Cardiac septum (tissue), 1 donor: ENCODE results near the gene SERPINB4. TPM values are rescaled to one million over a fixed set of nuclear protein-coding genes. Genes with fewer than 3 reads are reported as not detected.
"Not testable (repeated sequence)": the region's sequence is repeated elsewhere in the genome, so short reads cannot be mapped to it uniquely, and the experiment has no call there.

ENCODE experiments used
- DNase-seq: peaks from one replicate; pipeline ENCODE4 v3.0.0-alpha.2; 2020; ENCODE audit warnings: low spot score
- intact Hi-C: fragments of 100-400 bp; cut with DNase I; formaldehyde crosslinking; loops from one replicate; pipeline ENCODE4 v1.14.0; 2022
- total RNA-seq: library from RNA; stranded (reverse); fragmentation: NEBNext Ultra II Directional; extraction: Animal tissue kit (Norgen Biotek cat#: 25700); gene quantifications from one replicate; pipeline ENCODE4 v1.2.1, GENCODE V29; 2021
- donor health status: DM: no; HTN: no; CAD: no.

Gene SERPINB4
- total RNA-seq, 1 donor from 2014 or later: not detected

GRCh38 chr18:63641157-63641680 is 2.8 kb downstream of the SERPINB4 start:
- intact Hi-C loops, DNase-seq: not testable (repeated sequence)

GRCh38 chr18:63637703-63638102 is 6.4 kb downstream of the SERPINB4 start:
- no peak for DNase-seq
- intact Hi-C loops: no loop called here

GRCh38 chr18:63627819-63628218 is 16.2 kb downstream of the SERPINB4 start:
- DNase-seq: no peak
- intact Hi-C loops: no loop called here

DNA sequence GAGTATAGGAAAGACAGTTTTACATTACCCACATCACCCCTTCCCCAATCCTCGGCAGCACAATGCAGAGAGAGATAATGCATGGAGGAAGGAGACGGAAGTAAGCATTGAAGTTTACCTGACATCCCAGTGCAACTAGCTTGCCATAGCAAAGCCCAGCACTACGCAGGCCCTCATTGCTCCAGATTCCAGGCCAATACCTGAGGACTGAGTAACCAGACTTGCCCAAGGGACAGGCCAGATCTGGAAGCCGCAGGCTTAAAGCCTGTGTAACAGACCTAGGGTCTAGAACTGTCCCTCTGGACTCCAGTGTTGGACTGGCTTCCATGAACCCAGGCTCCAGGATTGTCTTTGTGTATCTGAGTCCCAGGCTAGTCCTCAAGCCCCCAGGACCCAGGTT is 17.6 kb downstream of the SERPINB4 start:
- no peak for DNase-seq
- intact Hi-C loops: no loop called here

- intact Hi-C loops: no loop called here
Measured at GRCh38 chr18:63624863-63625262, 19.2 kb downstream of the SERPINB4 start.

GRCh38 chr18:63619661-63620060 is 24.4 kb downstream of the SERPINB4 start:
- no peak for DNase-seq
- intact Hi-C loops: no loop called here

More at GRCh38 chr18:63624863-63625262, 19.2 kb downstream of the SERPINB4 start:
- no peak for DNase-seq

GRCh38 chr18:63617915-63618234 is 26.2 kb downstream of the SERPINB4 start:
- intact Hi-C loops: no loop called here
- no peak for DNase-seq

DNA sequence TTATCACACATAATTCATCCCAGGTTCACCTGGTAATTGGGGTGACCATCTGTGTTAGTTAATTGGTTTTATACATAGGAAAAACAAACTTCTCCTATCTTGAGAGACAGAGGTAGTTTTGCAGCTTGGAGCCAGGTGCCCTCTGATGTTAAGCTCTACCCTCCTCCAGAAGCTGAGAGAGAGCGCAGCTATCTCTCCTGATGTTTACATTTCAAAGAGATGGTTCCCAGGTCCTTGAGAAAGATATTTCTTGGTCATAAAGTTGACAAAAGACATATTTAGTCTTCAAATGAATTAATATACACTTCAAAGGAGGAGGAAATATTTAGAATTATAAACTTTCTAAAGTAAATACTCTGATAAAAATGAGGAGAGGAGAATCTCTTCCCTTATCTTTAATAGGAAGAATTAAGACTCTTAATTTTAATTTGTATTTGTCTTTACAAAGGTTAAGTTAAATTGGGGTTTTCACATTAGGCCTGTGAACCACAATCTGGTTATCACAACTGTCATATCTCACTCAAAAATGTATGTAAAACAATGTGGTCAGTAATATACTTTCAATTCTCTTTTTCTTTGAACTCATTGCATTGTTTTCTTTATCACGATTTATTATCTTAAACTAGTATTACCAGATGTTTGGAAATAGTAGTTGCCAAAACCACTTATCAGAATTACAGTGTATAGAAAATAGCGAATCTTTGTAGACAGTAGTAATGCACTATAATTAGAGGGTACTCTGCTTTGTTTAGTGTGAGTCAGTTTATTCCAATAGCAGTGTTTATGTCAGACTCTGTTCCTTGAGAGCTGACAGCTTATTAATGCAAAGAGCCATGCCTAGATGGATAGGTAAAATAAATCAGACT is 26.8 kb downstream of the SERPINB4 start:
- intact Hi-C loops: no loop called here
- DNase-seq: no peak

GRCh38 chr18:63613420-63613819 is 30.6 kb downstream of the SERPINB4 start:
- no peak for DNase-seq
- intact Hi-C loops: no loop called here

DNA sequence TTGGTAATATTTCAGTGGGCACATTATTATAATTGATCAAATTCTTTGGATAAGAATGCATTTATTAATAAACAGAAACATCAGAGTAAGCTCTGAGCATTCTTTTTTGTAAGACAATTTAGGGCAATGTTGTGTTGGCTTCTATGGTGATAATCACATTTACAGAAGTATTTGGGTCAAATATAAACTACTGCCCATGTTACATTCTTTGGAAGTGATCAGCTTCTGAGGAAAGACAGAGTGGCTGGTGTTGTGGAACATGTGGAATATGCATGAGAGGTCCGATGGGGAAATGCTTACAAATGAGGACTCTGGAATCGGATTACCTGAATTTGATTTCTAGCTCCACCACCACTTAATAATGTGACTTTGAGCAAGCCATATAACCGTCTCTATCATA is 37.5 kb downstream of the SERPINB4 start:
- no peak for DNase-seq
- intact Hi-C loops: no loop called here

GRCh38 chr18:63604791-63605567 is 39.1 kb downstream of the SERPINB4 start:
- DNase-seq: no peak
- intact Hi-C loops: no loop called here

- intact Hi-C loops: no loop called here
- DNase-seq: no peak
Measured at GRCh38 chr18:63603772-63604171, 40.3 kb downstream of the SERPINB4 start.

DNA sequence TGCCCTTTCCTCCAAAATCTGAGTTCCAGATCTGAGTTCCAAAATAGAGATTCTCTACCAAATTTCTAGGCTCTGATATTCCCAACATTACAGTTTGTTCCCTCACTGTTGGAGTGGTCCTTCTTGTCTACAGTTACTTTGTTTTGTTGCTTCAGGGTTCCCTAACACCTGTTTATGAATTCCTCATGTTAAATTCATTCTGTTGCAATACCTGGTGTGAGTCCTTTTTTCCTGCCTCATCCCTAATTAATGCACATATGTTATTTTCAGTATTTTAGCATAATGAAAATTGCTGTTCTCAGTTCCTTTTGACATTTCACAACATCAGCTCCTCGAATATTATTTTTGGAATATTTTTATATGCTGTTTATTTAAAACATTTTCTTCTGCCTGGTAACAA is 40.7 kb downstream of the SERPINB4 start:
- intact Hi-C loops: no loop called here

DNA sequence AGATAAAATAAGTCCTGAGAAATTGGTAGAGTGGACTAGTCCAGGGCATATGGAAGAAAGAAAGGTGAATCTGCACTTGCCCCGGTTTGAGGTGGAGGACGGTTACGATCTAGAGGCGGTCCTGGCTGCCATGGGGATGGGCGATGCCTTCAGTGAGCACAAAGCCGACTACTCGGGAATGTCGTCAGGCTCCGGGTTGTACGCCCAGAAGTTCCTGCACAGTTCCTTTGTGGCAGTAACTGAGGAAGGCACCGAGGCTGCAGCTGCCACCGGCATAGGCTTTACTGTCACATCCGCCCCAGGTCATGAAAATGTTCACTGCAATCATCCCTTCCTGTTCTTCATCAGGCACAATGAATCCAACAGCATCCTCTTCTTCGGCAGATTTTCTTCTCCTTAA is 47.1 kb downstream of the SERPINB4 start:
- no peak for DNase-seq
- intact Hi-C loops: no loop called here

More for the DNA sequence above, 40.7 kb downstream of the SERPINB4 start:
- DNase-seq: no peak

- DNase-seq: no peak
- intact Hi-C loops: no loop called here
Measured at GRCh38 chr18:63592471-63592870, 51.6 kb downstream of the SERPINB4 start.

DNA sequence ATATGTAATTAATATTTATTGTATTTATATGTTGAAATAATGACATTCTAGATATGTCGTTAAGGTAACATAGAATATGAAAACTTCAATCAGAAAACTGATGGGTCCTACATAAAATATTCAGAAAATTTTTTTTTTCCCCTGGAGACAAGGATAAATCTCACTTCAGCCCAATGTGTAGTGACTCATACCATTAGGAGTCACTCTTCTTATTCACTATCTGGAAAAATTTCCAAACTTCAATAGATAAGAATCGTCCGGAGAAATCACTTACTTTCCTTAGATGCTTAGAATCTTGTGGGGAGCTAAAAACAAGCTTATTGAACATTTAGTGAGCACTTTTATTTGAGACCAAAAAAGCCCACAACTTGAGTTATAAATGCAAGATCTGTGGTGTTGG is 52.3 kb downstream of the SERPINB4 start:
- intact Hi-C loops: no loop called here
- no peak for DNase-seq

GRCh38 chr18:63590966-63591695 is 52.9 kb downstream of the SERPINB4 start:
- intact Hi-C loops: no loop called here
- no peak for DNase-seq

DNA sequence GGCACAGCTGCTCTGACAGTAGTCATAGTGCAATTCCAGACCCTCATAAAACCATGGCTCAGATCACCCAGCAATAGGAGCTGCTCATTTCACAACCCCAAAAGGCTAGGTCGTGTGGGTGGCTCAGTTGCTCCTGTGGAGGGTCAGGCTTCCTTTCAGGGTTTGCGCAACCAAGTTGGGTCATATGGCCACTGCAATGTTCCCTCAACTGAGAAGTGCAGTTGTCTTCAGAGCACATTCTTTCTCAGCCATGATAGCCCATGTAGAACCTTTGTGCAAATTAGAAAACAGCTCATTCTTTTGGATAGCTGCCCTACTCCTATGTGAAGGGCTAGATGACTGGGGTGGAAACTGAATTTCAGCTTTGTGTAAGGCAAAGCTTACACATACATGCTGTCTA is 53.7 kb downstream of the SERPINB4 start:
- DNase-seq: no peak
- intact Hi-C loops: no loop called here

GRCh38 chr18:63588909-63589308 is 55.1 kb downstream of the SERPINB4 start:
- intact Hi-C loops: no loop called here

More at GRCh38 chr18:63588909-63589308, 55.1 kb downstream of the SERPINB4 start:
- DNase-seq: no peak
